ENCODE measurements around the gene GIMAP4. TPM values are rescaled to one million over a fixed set of nuclear protein-coding genes. Genes with fewer than 3 reads are reported as not detected.

Gene GIMAP4
- total and polyA plus RNA-seq, 9 of the 15 experiments (the other 6 are each of a cell fraction or from before 2014, with no cell fraction given), result 0.42 TPM; not detected in 8

DNA sequence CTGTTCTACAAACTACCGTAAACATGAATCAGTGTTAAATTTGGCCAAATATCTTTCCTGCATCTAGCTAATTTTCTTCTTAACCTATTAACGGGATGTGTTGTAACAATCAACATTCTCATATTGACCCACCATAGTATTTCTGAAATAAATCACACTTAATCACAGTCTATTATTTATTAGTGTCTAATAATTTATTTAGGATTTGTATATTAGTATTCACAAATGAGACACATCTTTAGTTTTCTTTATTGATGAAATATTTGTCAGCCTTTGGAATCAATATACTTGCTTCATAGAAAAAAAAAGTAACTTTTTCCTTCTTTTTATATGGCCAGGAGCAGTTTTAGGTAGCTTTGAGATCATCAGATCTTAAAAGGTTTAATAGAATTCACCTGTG is 47.9 kb upstream of the GIMAP4 start:
- intact Hi-C loops (cut with micrococcal nuclease), result no loop called here
- BruUV-seq (replicated peaks), result no TSS peak
- TF ChIP-seq DACH1 (IDR thresholded peaks at IDR 0.05; ENCODE audit: partially characterized antibody), result peak; percentile 90
- TF ChIP-seq SNIP1 (IDR thresholded peaks at IDR 0.05; ENCODE audit: low read depth), result no peak
- TF ChIP-seq, protein P1, sequence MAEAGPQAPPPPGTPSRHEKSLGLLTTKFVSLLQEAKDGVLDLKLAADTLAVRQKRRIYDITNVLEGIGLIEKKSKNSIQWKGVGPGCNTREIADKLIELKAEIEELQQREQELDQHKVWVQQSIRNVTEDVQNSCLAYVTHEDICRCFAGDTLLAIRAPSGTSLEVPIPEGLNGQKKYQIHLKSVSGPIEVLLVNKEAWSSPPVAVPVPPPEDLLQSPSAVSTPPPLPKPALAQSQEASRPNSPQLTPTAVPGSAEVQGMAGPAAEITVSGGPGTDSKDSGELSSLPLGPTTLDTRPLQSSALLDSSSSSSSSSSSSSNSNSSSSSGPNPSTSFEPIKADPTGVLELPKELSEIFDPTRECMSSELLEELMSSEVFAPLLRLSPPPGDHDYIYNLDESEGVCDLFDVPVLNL (CRISPR knock-in tag; IDR thresholded peaks at IDR 0.05; ENCODE audit: low read depth), result no peak
- CTCF ChIA-PET (ENCODE audit: low intra/inter-chr PET ratio), result no interaction called here
- POLR2A ChIA-PET, result interaction anchor here (0.6 to 1.1 kb wide), 2 partner anchors 39 to 69 kb away, joined by 4 to 5 read pairs; partner anchors contain the start of gene GIMAP8
- Histone ChIP-seq H3K9me1 (ENCODE audit: control insufficient read depth, insufficient read depth, low read length) (no peaks in the 10 kb centered on the region), H3K36me3 (ENCODE audit: control insufficient read depth, insufficient read depth, low read length) (no peaks in the 10 kb centered on the region), H3K9me3 (replicated peaks; ENCODE audit: control insufficient read depth, insufficient read depth, low read depth, low read length) (no peaks in the 10 kb centered on the region), H4K20me1 (replicated peaks; ENCODE audit: control insufficient read depth, insufficient read depth, low read length) (no peaks in the 10 kb centered on the region), H3K27me3 (ENCODE audit: control insufficient read depth in 2 of 2, insufficient read depth in 2 of 2, low read length in 2 of 2) (peaks cover 14 to 15% of the 10 kb centered on the region in 2 experiments; a peak in 4 of 5 replicates), H3K4me1 (replicated peaks in 1 of 2; ENCODE audit: control insufficient read depth in 2 of 2, insufficient read depth in 2 of 2, low read length in 2 of 2) (no peaks in the 10 kb centered on the region), H3K27ac (ENCODE audit: extremely low read depth, low read depth, low read length) (no peak overlapping the region), H3K4me3 (no peak overlapping the region), H3K9ac (ENCODE audit: insufficient read depth in 1 of 2, low read depth in 2 of 2, low read length in 2 of 2) (no peak overlapping the region), H3K79me2 (ENCODE audit: control insufficient read depth, insufficient read depth, low read length) (no peaks in the 10 kb centered on the region), H2AFZ (ENCODE audit: low read depth, low read length) (no peak overlapping the region), H3K4me2 (ENCODE audit: insufficient read depth, low read length) (no peak overlapping the region)
- FAIRE-seq (no peak), ATAC-seq (no peak), DNase-seq (ENCODE audit: extremely low read depth in 1 of 4, low spot score in 3 of 4) (no peak)
- in situ Hi-C loops (cut with MboI), result no loop called here
- 1% methylated on average over 2 of the region's 2 CpGs for WGBS (ENCODE audit: insufficient coverage, low coverage, missing lambda C conversion rate)

DNA sequence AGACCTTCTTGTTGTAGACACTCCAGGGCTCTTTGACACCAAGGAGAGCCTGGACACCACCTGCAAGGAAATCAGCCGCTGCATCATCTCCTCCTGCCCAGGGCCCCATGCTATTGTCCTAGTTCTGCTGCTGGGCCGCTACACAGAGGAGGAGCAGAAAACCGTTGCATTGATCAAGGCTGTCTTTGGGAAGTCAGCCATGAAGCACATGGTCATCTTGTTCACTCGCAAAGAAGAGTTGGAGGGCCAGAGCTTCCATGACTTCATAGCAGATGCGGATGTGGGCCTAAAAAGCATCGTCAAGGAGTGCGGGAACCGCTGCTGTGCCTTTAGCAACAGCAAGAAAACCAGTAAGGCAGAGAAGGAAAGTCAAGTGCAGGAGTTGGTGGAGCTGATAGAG is 47.0 kb upstream of the GIMAP4 start:
- TF ChIP-seq, protein P2, sequence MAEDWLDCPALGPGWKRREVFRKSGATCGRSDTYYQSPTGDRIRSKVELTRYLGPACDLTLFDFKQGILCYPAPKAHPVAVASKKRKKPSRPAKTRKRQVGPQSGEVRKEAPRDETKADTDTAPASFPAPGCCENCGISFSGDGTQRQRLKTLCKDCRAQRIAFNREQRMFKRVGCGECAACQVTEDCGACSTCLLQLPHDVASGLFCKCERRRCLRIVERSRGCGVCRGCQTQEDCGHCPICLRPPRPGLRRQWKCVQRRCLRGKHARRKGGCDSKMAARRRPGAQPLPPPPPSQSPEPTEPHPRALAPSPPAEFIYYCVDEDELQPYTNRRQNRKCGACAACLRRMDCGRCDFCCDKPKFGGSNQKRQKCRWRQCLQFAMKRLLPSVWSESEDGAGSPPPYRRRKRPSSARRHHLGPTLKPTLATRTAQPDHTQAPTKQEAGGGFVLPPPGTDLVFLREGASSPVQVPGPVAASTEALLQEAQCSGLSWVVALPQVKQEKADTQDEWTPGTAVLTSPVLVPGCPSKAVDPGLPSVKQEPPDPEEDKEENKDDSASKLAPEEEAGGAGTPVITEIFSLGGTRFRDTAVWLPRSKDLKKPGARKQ (CRISPR knock-in tag; IDR thresholded peaks at IDR 0.05), result no peak
- TF ChIP-seq MBD2 (IDR thresholded peaks at IDR 0.05; ENCODE audit: borderline replicate concordance, low read depth) (no peak), TBL1XR1 (IDR thresholded peaks at IDR 0.05; ENCODE audit: low read length in 2 of 2) (no peak), HLTF (IDR thresholded peaks at IDR 0.05) (no peak), SMAD1 (IDR thresholded peaks at IDR 0.05; ENCODE audit: low read depth, low read length, partially characterized antibody) (no peak), HNRNPUL1 (IDR thresholded peaks at IDR 0.05; ENCODE audit: low read length) (no peak)
- TF ChIP-seq, protein P3, sequence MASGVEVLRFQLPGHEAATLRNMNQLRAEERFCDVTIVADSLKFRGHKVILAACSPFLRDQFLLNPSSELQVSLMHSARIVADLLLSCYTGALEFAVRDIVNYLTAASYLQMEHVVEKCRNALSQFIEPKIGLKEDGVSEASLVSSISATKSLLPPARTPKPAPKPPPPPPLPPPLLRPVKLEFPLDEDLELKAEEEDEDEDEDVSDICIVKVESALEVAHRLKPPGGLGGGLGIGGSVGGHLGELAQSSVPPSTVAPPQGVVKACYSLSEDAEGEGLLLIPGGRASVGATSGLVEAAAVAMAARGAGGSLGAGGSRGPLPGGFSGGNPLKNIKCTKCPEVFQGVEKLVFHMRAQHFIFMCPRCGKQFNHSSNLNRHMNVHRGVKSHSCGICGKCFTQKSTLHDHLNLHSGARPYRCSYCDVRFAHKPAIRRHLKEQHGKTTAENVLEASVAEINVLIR (CRISPR knock-in tag; IDR thresholded peaks at IDR 0.05), result no peak
- no TSS peak for BruUV-seq (replicated peaks)

More for the DNA sequence above, 47.0 kb upstream of the GIMAP4 start:
- Histone ChIP-seq H3K4me3 (no peak overlapping the region), H3K9me3 (replicated peaks; ENCODE audit: control insufficient read depth, insufficient read depth, low read depth, low read length) (no peaks in the 10 kb centered on the region), H3K9me1 (ENCODE audit: control insufficient read depth, insufficient read depth, low read length) (no peaks in the 10 kb centered on the region), H3K27ac (ENCODE audit: extremely low read depth, low read depth, low read length) (no peak overlapping the region), H3K79me2 (ENCODE audit: control insufficient read depth, insufficient read depth, low read length) (no peaks in the 10 kb centered on the region), H4K20me1 (replicated peaks; ENCODE audit: control insufficient read depth, insufficient read depth, low read length) (no peaks in the 10 kb centered on the region), H3K9ac (ENCODE audit: insufficient read depth in 1 of 2, low read depth in 2 of 2, low read length in 2 of 2) (no peak overlapping the region), H2AFZ (ENCODE audit: low read depth, low read length) (no peak overlapping the region), H3K4me1 (replicated peaks in 1 of 2; ENCODE audit: control insufficient read depth in 2 of 2, insufficient read depth in 2 of 2, low read length in 2 of 2) (no peaks in the 10 kb centered on the region), H3K4me2 (ENCODE audit: insufficient read depth, low read length) (no peak overlapping the region), H3K27me3 (ENCODE audit: control insufficient read depth in 2 of 2, insufficient read depth in 2 of 2, low read length in 2 of 2) (peaks cover 7 to 10% of the 10 kb centered on the region in 2 experiments; a peak in 4 of 5 replicates), H3K36me3 (ENCODE audit: control insufficient read depth, insufficient read depth, low read length) (no peaks in the 10 kb centered on the region)
- in situ Hi-C loops (cut with MboI) (no loop called here), intact Hi-C loops (cut with micrococcal nuclease) (loop anchor here (10.0 kb wide), 1 partner anchor 235 kb away; no protein-coding TSS in a partner anchor)
- CTCF ChIA-PET (ENCODE audit: low intra/inter-chr PET ratio), result no interaction called here
- POLR2A ChIA-PET, result interaction anchor here (0.6 to 1.1 kb wide), 2 partner anchors 40 to 69 kb away, joined by 4 to 5 read pairs; partner anchors contain the start of gene GIMAP8
- ATAC-seq (peak; percentile 38; the same call in 2 of the 3 replicates), DNase-seq (ENCODE audit: extremely low read depth in 1 of 4, low spot score in 3 of 4) (no peak), FAIRE-seq (no peak)
- WGBS (ENCODE audit: insufficient coverage, low coverage, missing lambda C conversion rate), result 3% methylated on average over 8 of the region's 8 CpGs

Data from K562 (cell line).